Right lobe of liver (tissue), 6 donors: ENCODE data around the gene MRRF. TPM values are rescaled to one million over a fixed set of nuclear protein-coding genes. Genes with fewer than 3 reads are reported as not detected.

Experiments used
- ATAC-seq, 4 donors: fragments of 200-7000 bp; cut with Tn5 transposase; one replicate each; pipeline ENCODE4 v1.9.1; 2020; ENCODE audit warnings: mild to moderate bottlenecking in 4 of 4, moderate library complexity in 4 of 4
- DNase-seq, 3 donors: peaks; one replicate each; pipeline ENCODE4 v3.0.0-alpha.2; 2020
- H3K27ac ChIP-seq, 3 donors: fragments of 200-600 bp; one replicate each; pipeline ENCODE4 v1.8.0; 2022
- H3K27me3 ChIP-seq, 2 donors: fragments of 200-600 bp; one replicate each; pipeline ENCODE4 v1.8.0; 2022
- H3K36me3 ChIP-seq, 4 donors: fragments of 200-600 bp; sonication (generic) in 1 of 4; one replicate each; pipeline versions ENCODE4 v1.5.1 to v1.8.0; 2017 to 2022; ENCODE audit warnings: control low read depth in 1 of 4
- H3K4me1 ChIP-seq, 4 donors: fragments of 200-600 bp; sonication (generic) in 1 of 4; one replicate each; pipeline versions ENCODE4 v1.5.1 to v1.8.0; 2017 to 2022; ENCODE audit warnings: control low read depth in 1 of 4
- H3K4me3 ChIP-seq, 3 donors: fragments of 200-600 bp; one replicate each; pipeline ENCODE4 v1.8.0; 2022
- H3K9me3 ChIP-seq, 4 donors: fragments of 200-600 bp; sonication (generic) in 1 of 4; one replicate each; pipeline versions ENCODE4 v1.5.1 to v1.8.0; 2017 to 2022; ENCODE audit warnings: control low read depth in 1 of 4
- POLR2A ChIP-seq: fragments of 450-650 bp; IDR thresholded peaks from one replicate; pipeline ENCODE4 v1.6.1; 2017; ENCODE audit warnings: antibody characterized with exemption, mild to moderate bottlenecking
- WGBS: methylation state at CpG from one replicate; pipeline ENCODE4 v1.1.6; 2018; ENCODE audit warnings: low coverage, low lambda C conversion rate; ENCODE audit not compliant: insufficient coverage; ENCODE audit errors: missing lambda C conversion rate; 5-methylcytosine and 5-hydroxymethylcytosine counted together
- intact Hi-C, 2 donors: fragments of 100-400 bp; cut with DNase I; formaldehyde crosslinking; loops; one replicate each; pipeline versions ENCODE4 v1.11.2 to v1.14.1; 2022
- total RNA-seq, 6 experiments: library from RNA; depleted of rRNA in 2 of 6; stranded (reverse); fragments of >200 nt in 2 of 6; fragmentation: NEBNext Ultra II Directional in 3 of 6; extraction: Animal tissue kit (Norgen Biotek cat#: 25700) in 3 of 6; gene quantifications; one replicate each; pipeline versions ENCODE4 v1.1.0 to v1.2.4, GENCODE V29; 2016 to 2023
- TF ChIP-seq, protein P1 (sequence below), 4 donors: fragments of 200-600 bp in 3 of 4; fragments of 450-650 bp in 1 of 4; IDR thresholded peaks; one replicate each; pipeline versions ENCODE4 v1.5.1 to v1.8.0; 2016 to 2022; ENCODE audit warnings: antibody characterized with exemption in 4 of 4, mild to moderate bottlenecking in 2 of 4
- donor health status: DM: no; HTN: yes; CAD: no.
- donor health status: DM: no; HTN: no; CAD: no.
- donor health status: DM: no; HTN: no; CAD: no.
- donor health status: DM: no; HTN: yes; CAD: no.
- donor health status: DM: no; HTN: yes; CAD: no.

The MRRF gene
- total RNA-seq, 6 experiments from 2014 or later, result 17.4 to 34.0 (median 22.6) TPM

DNA sequence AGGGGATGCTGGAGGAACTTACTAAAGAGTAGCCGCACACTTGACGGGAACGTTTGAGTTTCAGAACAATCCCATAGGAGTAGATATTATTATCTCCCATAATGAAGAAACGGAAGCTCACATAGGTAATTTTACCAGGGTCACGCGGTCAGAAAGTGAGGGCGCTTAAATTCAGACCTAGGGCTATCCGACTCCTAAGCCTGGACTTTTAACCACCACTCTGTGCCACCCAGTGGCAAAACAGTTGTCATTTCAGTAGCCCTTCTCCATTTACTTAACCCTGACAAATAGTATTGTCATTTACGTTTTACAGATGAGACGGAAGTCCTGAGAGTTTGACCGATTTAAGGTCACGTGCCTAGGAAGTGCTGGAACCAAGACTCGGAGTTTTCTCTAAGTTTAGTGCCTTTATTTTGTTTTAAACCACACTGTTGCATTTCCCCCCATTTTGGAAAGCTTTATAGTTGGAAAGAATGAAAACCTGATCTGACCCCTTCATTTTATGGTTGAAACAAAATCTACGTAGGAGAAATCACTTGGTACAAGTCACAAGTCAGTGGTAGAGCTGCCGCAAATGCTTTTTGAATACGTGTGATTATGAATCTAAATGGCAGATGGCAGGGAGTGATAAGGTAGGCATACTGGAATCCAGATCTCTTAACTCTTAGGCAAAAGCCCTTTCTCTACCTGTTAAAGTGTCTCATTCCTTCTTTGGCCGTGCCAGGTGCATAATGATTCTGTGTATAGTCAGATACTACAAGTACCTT, 650 bp downstream of the MRRF start:
- Histone ChIP-seq H3K9me3 (no peaks in the 10 kb centered on the region), H3K4me1 (peaks cover 0 to 32% (median 9%) of the 10 kb centered on the region in 4 donors), H3K4me3 (peak overlapping the region; percentile 42 to 84 (median 74)), H3K36me3 (peaks cover 0 to 7% (median 2%) of the 10 kb centered on the region in 4 donors), H3K27ac (peak overlapping the region; percentile 88 to 95 (median 92)), H3K27me3 (no peaks in the 10 kb centered on the region)
- no peak for TF ChIP-seq POLR2A
- TF ChIP-seq, protein P1, sequence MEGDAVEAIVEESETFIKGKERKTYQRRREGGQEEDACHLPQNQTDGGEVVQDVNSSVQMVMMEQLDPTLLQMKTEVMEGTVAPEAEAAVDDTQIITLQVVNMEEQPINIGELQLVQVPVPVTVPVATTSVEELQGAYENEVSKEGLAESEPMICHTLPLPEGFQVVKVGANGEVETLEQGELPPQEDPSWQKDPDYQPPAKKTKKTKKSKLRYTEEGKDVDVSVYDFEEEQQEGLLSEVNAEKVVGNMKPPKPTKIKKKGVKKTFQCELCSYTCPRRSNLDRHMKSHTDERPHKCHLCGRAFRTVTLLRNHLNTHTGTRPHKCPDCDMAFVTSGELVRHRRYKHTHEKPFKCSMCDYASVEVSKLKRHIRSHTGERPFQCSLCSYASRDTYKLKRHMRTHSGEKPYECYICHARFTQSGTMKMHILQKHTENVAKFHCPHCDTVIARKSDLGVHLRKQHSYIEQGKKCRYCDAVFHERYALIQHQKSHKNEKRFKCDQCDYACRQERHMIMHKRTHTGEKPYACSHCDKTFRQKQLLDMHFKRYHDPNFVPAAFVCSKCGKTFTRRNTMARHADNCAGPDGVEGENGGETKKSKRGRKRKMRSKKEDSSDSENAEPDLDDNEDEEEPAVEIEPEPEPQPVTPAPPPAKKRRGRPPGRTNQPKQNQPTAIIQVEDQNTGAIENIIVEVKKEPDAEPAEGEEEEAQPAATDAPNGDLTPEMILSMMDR (IDR thresholded peaks at IDR 0.05), result no peak
- 7% methylated on average over 17 of the region's 17 CpGs for WGBS
- intact Hi-C loops, result loop anchor here in 1 of 2 donors (10.0 kb wide), 1 partner anchor 79 kb away; no protein-coding TSS in a partner anchor
- ATAC-seq, result peak; percentile 11 to 37 (median 20)
- no peak for DNase-seq

DNA sequence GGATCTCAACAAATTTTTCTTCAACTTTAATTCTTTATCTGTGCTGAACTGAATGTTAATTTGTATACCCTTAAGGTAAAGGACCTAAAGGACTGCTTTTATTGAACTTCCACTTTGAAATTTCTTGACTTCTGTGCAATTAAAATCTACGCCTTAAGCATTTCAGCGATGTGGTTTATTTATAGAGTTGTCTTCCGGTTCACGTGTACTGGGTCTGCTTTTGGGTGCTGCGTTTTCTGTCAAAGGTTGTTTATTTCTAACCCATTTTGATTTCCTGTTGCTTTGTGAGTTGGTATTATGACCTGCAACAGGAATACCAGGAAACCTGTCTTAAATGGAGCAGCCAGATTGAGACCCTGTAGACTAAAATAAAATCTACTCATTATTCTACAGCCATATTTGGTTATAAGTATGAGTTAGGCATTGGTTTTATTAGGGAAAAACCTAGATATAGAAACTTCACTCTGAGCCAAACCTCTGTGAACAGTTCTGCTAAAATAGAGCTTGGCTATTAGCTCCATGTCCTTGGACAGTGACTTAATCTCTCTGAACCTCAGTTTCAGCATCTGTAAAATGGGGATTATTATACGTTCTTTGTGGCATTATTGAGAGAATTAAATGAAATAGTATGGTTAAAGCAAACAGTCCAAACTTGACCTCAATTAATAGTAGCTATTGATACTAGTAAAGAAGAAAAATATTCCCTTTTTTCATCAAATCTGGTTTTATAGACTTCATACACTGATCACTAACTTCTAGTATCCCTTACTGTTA, 3.5 kb downstream of the MRRF start:
- WGBS, result 66% methylated on average over 6 of the region's 6 CpGs
- DNase-seq (no peak), ATAC-seq (no peak)
- Histone ChIP-seq H3K27ac (no peak overlapping the region), H3K36me3 (peaks cover 0 to 14% (median 5%) of the 10 kb centered on the region in 4 donors), H3K4me3 (no peak overlapping the region), H3K27me3 (no peaks in the 10 kb centered on the region), H3K9me3 (no peaks in the 10 kb centered on the region), H3K4me1 (peaks cover 0 to 14% (median 6%) of the 10 kb centered on the region in 4 donors)
- no peak for TF ChIP-seq POLR2A
- TF ChIP-seq, protein P1 (IDR thresholded peaks at IDR 0.05), result no peak
- intact Hi-C loops, result loop anchor here in 1 of 2 donors (10.0 kb wide), 1 partner anchor 77 kb away; no protein-coding TSS in a partner anchor

DNA sequence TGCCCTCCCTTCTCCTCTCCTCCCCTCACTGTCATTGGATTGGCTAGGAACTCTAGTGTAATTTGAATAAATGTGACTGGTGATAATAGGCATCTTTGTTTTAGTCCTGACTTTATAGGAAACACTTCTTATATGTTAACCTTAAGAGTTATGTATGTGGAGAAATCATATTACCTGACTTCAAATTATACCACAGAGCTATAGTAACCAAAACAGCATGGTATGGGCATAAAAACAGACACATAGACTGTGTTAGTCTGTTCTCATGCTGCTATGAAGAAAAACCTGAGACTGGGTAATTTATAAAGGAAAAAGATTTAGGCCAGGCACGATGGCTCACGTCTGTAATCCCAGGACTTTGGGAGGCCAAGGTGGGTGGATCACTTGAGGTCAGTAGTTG, 9.4 kb downstream of the MRRF start:
- H3K27ac ChIP-seq, result no peak overlapping the region
- H3K4me1 ChIP-seq, result no peaks in the 10 kb centered on the region
- H3K27me3 ChIP-seq, result no peaks in the 10 kb centered on the region
- no peak overlapping the region for H3K4me3 ChIP-seq
- DNase-seq, result no peak
- no peaks in the 10 kb centered on the region for H3K9me3 ChIP-seq
- peaks cover 0 to 14% (median 5%) of the 10 kb centered on the region in 4 donors for H3K36me3 ChIP-seq
- ATAC-seq, result no peak
- no peak for TF ChIP-seq POLR2A
- TF ChIP-seq, protein P1 (IDR thresholded peaks at IDR 0.05), result no peak
- WGBS, result 96% methylated on average over 2 of the region's 2 CpGs
- intact Hi-C loops, result no loop called here

DNA sequence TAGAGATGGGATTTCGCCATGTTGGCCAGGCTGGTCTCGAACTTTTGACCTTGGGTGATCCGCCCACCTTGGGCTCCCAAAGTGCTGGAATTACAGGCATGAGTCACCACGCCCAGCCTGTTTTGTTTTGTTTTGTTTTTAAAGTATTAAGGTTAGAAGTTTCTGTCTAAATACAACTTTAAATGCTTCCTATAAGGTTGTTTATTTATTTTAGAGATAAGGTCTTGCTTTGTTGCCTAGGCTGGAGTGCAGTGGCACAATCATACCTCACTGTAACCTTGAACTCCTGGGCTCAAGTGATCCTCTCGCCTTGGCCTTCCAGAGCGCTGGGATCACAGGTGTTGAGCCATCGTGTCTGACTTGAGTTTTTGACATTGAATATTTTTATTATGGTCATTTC, 11.4 kb downstream of the MRRF start:
- ATAC-seq, result no peak
- Histone ChIP-seq H3K9me3 (no peaks in the 10 kb centered on the region), H3K36me3 (peaks cover 0 to 12% (median 5%) of the 10 kb centered on the region in 4 donors), H3K27ac (no peak overlapping the region), H3K27me3 (no peaks in the 10 kb centered on the region), H3K4me1 (no peaks in the 10 kb centered on the region), H3K4me3 (no peak overlapping the region)
- no peak for DNase-seq
- intact Hi-C loops, result no loop called here
- no peak for TF ChIP-seq POLR2A
- TF ChIP-seq, protein P1 (IDR thresholded peaks at IDR 0.05), result no peak
- 74% methylated on average over 7 of the region's 7 CpGs for WGBS
